HUES64 (cell line): ENCODE measurements around the gene TMOD1.

Experiments
- H3K27ac ChIP-seq: 2 replicates; pipeline ENCODE4 v1.7.0; 2013; ENCODE audit warnings: low read depth, low read length, inconsistent platforms
- H3K27me3 ChIP-seq: 2 replicates; pipeline ENCODE4 v1.6.1; 2013; ENCODE audit warnings: mild to moderate bottlenecking, low read length; ENCODE audit not compliant: insufficient read depth
- H3K36me3 ChIP-seq: 2 replicates; pipeline ENCODE4 v1.6.1; 2013; ENCODE audit warnings: mild to moderate bottlenecking, low read length; ENCODE audit not compliant: insufficient read depth
- H3K4me1 ChIP-seq: 2 replicates; pipeline ENCODE4 v1.6.1; 2013; ENCODE audit warnings: mild to moderate bottlenecking, low read length, moderate library complexity; ENCODE audit not compliant: insufficient read depth
- H3K4me3 ChIP-seq: 2 replicates; pipeline ENCODE4 v1.5.1; 2013; ENCODE audit warnings: mild to moderate bottlenecking, low read length, moderate library complexity
- H3K9ac ChIP-seq: 2 replicates; pipeline ENCODE4 v1.6.1; 2013; ENCODE audit warnings: mild to moderate bottlenecking, low read depth, low read length
- H3K9me3 ChIP-seq: 2 replicates; pipeline ENCODE4 v1.6.1; 2013; ENCODE audit warnings: low read depth, low read length; ENCODE audit not compliant: insufficient read depth
- WGBS: fragments of 150-250, 120-280 bp; methylation state at CpG from one replicate; pipeline ENCODE4 v1.1.7; 2013; ENCODE audit warnings: missing lambda C conversion rate; 5-methylcytosine and 5-hydroxymethylcytosine counted together

Gene TMOD1

DNA sequence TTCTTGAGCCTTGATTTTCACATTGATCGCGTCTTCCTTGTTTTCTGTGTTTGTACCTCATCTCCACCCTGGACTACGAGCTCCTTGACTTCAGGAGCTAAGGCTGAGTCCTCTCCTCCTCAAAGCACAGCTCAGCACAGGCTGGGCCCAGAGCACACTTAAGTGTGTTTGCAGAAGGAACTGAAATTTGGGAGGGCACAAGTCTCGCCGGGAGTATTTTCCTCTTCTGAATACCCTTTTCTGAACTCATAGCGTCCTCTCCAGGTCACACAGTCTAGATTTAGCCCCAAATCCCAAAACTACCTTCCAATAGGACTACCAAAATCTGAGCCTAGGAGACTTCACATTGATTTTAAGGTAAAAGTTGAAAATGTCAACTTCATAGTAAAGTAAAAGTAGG is 90.1 kb downstream of the TMOD1 start:
- H3K4me3 ChIP-seq = no peak overlapping the region
- H3K36me3 ChIP-seq = no peaks in the 10 kb centered on the region
- H3K9me3 ChIP-seq = peaks cover 8% of the 10 kb centered on the region; the same call in 1 of the 2 replicates
- H3K9ac ChIP-seq = no peak overlapping the region
- 0 out of 2 replicates have a peak, but pooled peaks cover 3% of the 10 kb centered on the region for H3K4me1 ChIP-seq
- H3K27ac ChIP-seq = no peak overlapping the region
- 88% methylated on average over 6 of the region's 6 CpGs for WGBS
- no peaks in the 10 kb centered on the region for H3K27me3 ChIP-seq

DNA sequence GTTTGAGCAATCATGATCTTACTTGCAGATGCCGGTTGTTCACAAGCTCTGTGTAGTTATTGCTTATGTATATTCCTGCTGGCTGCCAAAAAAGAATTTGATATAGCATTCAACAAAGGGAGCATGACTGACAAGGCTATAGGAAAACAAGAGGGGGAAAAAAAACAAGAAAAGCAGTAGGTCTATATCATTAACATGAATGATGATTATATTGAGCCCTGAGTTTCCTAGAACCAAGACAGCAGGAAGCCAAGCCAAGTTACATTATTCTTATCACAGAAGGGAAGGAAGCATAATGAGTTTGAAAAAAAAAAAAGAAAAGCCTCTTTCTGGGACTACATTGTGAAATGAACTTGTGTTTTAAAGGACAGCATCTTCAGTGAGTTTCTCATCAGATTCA is 90.7 kb downstream of the TMOD1 start:
- no peak overlapping the region for H3K27ac ChIP-seq
- H3K36me3 ChIP-seq = no peaks in the 10 kb centered on the region
- no peak overlapping the region for H3K4me3 ChIP-seq
- 94% methylated on average over 1 of the region's 1 CpG for WGBS
- H3K9ac ChIP-seq = no peak overlapping the region
- no peaks in the 10 kb centered on the region for H3K27me3 ChIP-seq
- H3K9me3 ChIP-seq = peaks cover 5% of the 10 kb centered on the region; the same call in 1 of the 2 replicates
- H3K4me1 ChIP-seq = 0 out of 2 replicates have a peak, but pooled peaks cover 3% of the 10 kb centered on the region

DNA sequence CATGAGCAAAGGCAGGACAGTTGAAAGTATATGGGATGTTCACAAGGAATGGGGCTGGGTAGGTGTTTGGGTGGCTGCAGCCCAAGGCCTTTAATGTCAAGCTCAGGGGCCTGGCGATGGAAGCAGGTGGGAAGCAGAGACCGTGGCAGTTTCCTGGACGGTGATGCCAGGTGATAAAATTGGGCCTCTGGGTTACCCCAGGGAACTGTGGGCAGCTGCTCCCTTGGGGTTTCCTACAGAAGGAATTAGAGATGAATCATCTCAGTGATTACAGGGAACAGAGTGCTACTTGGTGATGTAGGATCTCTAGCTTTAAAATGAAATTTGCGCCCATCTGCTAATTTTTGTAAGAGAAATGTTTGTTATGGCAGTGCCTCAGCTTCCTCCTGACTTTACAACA is 92.5 kb downstream of the TMOD1 start:
- H3K27me3 ChIP-seq = no peaks in the 10 kb centered on the region
- H3K4me3 ChIP-seq = no peak overlapping the region
- H3K9me3 ChIP-seq = no peaks in the 10 kb centered on the region
- no peak overlapping the region for H3K27ac ChIP-seq
- 0 out of 2 replicates have a peak, but pooled peaks cover 3% of the 10 kb centered on the region for H3K4me1 ChIP-seq
- no peak overlapping the region for H3K9ac ChIP-seq
- no peaks in the 10 kb centered on the region for H3K36me3 ChIP-seq
- 92% methylated on average over 4 of the region's 4 CpGs for WGBS

DNA sequence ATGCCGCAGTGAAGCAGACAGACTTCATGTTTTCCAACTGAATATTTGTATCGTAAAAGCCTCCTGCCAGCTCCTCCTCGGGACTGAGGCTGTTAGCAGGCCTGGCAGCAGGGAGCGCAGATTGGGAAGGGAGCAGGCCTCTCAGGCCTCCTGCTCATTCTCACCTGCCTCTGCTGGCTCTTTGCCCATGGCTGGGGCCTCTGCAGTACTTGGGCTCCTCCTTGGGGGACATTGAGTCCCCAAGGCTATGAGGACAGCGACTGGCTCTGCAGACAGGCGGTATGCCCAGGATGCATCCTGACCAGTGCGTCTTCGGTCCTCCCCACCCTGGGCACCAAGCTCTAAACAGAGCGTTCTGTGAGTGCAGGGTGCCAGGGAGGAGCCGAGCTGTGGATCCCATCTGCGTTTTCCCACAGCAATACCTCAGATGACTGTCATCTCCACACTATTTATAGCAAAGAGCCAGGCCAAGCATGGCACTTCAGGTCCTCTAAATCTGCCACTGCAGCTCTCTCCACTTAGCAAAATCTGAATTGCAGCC is 93.0 kb downstream of the TMOD1 start:
- H3K27ac ChIP-seq = no peak overlapping the region
- no peaks in the 10 kb centered on the region for H3K36me3 ChIP-seq
- 0 out of 2 replicates have a peak, but pooled peaks cover 3% of the 10 kb centered on the region for H3K4me1 ChIP-seq
- H3K27me3 ChIP-seq = no peaks in the 10 kb centered on the region
- no peak overlapping the region for H3K4me3 ChIP-seq
- no peak overlapping the region for H3K9ac ChIP-seq
- WGBS = 95% methylated on average over 11 of the region's 11 CpGs
- no peaks in the 10 kb centered on the region for H3K9me3 ChIP-seq

DNA sequence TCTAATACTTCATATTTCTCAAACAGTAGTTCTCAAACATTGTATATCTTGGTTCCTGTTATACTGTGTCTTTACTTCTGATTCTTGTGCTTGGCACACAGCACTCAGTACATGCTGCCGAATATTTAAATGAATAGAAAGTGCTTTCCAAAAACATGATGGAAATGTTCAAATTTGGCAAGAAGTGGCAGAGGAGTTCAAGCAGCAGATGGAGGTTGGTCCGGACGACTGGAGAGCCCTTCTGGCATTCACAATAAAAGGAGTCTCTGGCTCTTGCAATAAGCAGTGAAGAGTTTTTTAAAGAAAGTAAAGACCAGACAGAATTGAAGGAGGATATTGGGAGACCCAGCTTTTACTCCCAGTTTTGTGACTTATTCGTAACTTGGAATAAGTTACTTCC is 95.4 kb downstream of the TMOD1 start:
- Histone ChIP-seq H3K9ac (no peak overlapping the region), H3K36me3 (peaks cover 23% of the 10 kb centered on the region), H3K4me3 (no peak overlapping the region), H3K27ac (no peak overlapping the region), H3K4me1 (no peaks in the 10 kb centered on the region), H3K27me3 (no peaks in the 10 kb centered on the region), H3K9me3 (no peaks in the 10 kb centered on the region)
- 92% methylated on average over 3 of the region's 4 CpGs for WGBS

DNA sequence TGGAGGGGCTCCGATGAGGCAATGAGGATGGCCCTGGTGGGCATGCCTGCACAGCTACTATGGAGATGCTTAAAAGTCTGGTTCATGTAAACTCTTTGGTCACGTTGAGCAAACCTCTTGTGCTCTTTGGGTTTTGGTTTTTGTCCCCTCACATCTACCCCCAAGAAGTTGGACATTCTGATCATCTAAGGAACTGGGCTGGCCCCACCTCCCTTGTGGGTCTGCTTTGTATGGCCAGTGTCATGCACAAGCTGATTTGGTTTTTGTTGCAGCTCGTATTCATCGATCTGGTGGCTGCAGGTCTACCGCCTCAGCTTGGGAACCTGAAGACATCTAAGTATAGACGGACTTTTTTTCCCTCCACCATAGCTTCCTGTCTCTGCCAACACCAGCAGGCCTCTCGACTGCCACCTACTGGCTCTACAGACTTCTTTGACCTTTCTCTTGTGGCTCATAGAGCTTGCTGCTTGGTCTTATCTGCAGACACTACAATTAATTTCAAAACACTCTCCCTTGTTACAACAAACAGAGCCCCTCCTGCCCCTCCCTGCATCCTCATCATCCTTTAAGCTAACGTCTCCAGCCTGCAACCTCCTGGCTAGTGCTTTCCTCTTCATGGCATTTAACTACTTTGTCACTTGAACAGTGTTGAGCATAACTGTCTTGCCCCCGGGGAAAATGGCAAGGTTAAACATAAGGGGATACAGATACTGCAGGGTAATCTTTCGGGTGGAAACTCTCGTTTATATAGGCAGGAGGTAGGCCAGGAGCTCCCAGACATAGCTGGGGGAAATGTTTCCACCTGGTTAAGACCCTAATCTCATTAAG is 97.2 kb downstream of the TMOD1 start:
- WGBS = 51% methylated on average over 11 of the region's 11 CpGs
- Histone ChIP-seq H3K27ac (no peak overlapping the region), H3K4me3 (no peak overlapping the region), H3K9ac (no peak overlapping the region), H3K9me3 (no peaks in the 10 kb centered on the region), H3K27me3 (no peaks in the 10 kb centered on the region), H3K36me3 (peaks cover 40% of the 10 kb centered on the region), H3K4me1 (no peaks in the 10 kb centered on the region)

DNA sequence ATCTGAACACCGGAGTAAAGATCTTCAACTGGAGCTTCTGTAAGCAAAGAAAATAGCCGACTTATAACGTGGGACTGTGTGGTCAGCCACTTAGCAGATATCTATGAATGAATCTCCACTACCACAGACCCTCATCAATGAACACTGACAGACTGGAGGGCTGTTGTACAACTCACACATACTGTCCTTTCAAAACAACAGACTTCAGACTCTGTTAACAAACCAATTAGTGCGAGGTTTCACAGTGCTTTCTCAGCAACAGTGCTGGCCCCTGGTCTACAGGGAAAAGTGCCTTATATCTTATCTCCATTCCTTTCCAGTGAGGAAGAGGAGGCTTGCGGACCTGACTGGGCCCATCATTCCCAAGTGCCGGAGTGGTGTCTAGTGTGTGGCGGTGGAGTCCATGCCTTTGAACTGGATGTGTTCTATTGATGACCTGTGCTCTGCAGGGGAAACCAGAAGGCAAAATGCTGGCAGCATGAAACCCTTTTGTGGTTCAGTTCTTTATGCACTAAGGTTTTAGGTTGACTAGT is 97.9 kb downstream of the TMOD1 start:
- no peak overlapping the region for H3K9ac ChIP-seq
- H3K27me3 ChIP-seq = no peaks in the 10 kb centered on the region
- H3K4me3 ChIP-seq = no peak overlapping the region
- WGBS = 88% methylated on average over 7 of the region's 7 CpGs
- no peak overlapping the region for H3K27ac ChIP-seq
- no peaks in the 10 kb centered on the region for H3K9me3 ChIP-seq
- H3K36me3 ChIP-seq = peaks cover 48% of the 10 kb centered on the region
- no peaks in the 10 kb centered on the region for H3K4me1 ChIP-seq

DNA sequence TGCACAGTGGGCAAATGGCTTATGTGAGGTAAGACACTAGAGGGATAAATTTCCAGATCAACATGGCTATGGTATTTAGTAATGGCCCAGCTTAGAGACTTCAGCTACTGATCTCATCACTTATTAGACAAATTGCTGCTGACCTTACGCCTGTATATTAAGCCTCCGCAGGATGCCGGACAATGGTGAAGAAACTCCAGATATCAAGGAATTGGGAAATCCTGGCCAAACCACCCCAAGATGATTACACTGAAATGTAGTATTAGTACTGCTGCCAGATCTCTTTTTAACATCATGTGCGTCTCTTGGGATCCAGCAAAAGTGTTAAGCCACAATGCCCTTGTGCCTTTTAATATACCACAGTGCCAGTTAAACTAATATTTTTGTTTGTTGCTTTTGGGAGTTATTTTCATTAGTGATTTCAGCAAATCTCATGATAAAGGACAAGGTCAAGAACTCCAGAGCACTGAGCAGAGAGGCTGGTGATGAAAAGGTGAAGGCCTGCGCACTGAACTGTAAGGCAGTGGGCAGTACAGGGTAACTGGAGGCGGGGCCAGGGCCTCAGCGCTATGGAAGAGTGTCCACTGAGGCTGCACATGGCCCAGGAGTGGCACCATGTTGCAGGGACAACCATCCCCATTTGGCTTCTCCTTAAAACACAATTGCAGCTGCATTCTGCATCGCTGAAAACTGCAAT is 99.2 kb downstream of the TMOD1 start:
- no peaks in the 10 kb centered on the region for H3K9me3 ChIP-seq
- 96% methylated on average over 8 of the region's 8 CpGs for WGBS
- H3K4me1 ChIP-seq = no peaks in the 10 kb centered on the region
- no peak overlapping the region for H3K27ac ChIP-seq
- H3K36me3 ChIP-seq = peaks cover 61% of the 10 kb centered on the region
- H3K4me3 ChIP-seq = no peak overlapping the region
- H3K9ac ChIP-seq = no peak overlapping the region
- H3K27me3 ChIP-seq = no peaks in the 10 kb centered on the region

DNA sequence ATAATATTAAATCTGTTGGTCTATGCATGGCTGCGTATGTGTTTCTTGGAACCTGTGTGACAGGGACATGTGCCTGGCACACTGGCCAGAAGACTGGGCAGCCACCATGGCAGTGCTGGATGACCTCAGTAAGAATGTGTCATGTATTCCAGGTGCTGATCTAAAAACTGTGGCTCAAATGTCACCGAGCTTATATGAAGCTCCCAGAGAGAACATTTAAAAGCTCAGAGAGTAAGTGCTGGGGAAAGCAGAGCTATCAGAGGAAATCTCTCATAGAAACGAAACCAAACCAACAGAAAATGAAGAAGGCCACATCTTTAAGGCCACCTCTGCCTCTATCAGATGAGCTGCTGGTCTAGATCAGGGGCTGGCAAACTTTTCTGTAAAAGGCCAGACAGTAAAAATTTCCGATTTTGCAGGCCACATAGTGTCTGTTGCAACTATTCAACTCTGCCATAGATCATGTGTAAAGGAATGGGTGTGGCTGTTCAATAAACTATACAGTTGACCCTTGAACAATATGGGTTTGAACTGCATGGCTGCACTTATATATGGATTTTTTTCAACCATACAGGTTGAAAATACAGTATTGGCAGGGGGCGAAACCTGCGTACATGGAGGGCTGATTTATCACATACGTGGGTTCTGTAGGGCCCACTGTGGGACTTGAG is 99.9 kb downstream of the TMOD1 start:
- Histone ChIP-seq H3K9me3 (no peaks in the 10 kb centered on the region), H3K27ac (no peak overlapping the region), H3K4me3 (no peak overlapping the region), H3K9ac (no peak overlapping the region), H3K4me1 (no peaks in the 10 kb centered on the region), H3K36me3 (peaks cover 67% of the 10 kb centered on the region), H3K27me3 (no peaks in the 10 kb centered on the region)
- 95% methylated on average over 7 of the region's 7 CpGs for WGBS

DNA sequence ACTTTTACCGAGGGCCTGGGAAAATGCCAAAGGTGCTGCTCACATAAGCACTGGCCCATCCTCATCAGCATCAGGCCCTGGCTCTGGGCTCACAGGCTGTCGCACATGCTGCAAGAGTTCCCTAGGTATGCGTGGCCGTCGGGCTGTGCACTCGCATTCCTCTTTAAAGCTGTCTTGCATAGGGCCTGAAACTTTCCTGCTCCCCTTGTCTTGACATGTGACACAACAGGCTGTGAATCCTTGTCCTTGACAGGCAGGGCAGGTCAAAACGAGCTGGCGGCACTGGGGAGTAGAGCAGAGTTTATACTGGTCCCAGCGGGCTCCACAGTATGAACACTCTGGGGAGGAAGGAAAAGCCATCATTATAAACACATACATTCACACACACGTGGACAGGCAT is 101.0 kb downstream of the TMOD1 start:
- peaks cover 78% of the 10 kb centered on the region for H3K36me3 ChIP-seq

More for the DNA sequence above, 101.0 kb downstream of the TMOD1 start:
- WGBS = 94% methylated on average over 10 of the region's 10 CpGs
- no peaks in the 10 kb centered on the region for H3K4me1 ChIP-seq
- no peak overlapping the region for H3K9ac ChIP-seq
- no peaks in the 10 kb centered on the region for H3K27me3 ChIP-seq
- H3K27ac ChIP-seq = no peak overlapping the region
- no peaks in the 10 kb centered on the region for H3K9me3 ChIP-seq
- H3K4me3 ChIP-seq = no peak overlapping the region
